Activated CD4-positive, alpha-beta T cell treated with anti-CD3 and anti-CD28 coated beads, Interleukin-10, Interleukin-2, amounts not matched to agents 100 ng/mL and 50 ng/mL, durations not matched to agents 16 hours and 8 hours (primary cell): Measurements from ENCODE around the gene DDAH1.
"Not testable (repeated sequence)": the region's sequence is repeated elsewhere in the genome, so short reads cannot be mapped to it uniquely, and the experiment has no call there.

Experiments
- DNase-seq: peaks from one replicate; pipeline ENCODE4 v3.0.0-alpha.2; 2020

DDAH1 gene

DNA sequence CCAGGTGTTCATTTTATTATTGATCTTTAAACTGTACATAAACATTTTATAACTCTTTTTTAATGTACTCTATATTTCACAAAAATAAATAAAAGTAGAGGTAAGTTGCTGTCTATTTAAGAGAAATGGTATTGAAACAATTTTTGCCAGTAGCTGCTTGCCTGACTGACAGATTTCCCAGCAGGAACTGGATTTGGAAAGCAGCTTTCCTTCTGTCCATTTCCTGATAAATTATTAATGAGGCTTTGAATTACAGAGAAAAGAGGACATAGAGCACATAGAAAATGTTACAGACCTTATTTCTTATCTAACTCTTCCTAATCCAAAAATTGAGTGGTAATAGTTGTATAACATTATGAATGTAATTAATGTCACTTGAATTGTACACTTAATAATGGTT is 108.8 kb downstream of the DDAH1 start:
- DNase-seq, result no peak

DNA sequence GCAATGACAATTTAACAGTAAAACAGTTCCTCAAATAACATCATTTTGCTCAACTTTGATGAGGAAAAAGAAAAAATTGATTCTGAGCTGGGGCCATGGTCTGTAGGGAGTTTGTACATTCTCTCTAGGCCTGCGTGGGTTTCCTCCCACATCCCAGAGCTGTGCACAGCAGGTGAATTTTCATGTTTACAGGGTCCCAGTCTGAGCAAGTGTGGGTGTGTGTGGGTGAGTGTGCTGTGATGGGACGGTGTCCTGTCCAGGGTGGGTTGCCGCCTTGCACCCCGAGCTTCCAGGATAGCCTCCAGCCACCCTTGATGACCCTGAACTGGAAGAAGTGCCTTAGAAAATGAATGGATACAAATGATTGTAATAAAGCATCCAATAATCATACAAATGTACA is 112.9 kb downstream of the DDAH1 start:
- no peak for DNase-seq

DNA sequence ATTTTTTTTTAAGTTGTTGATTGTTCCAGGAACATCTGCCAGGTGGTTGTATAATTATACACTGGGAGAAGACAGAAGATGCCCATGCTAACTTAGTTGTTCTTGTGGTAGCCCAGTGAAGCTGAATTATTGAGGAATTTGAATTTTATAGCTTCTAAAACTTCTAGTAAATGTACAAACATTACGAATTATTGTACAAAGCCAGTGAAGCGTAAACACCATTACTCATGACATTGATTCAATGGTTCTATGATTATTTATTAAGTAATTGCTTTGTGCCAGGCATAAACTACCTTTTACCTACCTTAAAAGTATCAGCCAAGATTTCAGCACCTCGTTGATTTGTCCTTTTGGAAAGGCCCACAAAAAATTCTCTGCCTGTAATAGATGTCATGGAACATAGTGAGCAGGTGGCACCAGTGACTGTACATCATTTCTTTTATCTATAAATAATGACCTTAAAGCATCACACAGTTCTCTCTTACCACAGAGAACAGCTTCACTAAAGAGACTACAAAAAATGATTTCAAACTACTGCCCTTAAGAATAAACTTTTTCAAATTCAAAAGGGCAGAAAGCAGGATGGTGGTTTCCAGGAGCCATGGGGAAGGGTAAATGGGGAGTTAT is 113.6 kb downstream of the DDAH1 start:
- DNase-seq, result no peak

DNA sequence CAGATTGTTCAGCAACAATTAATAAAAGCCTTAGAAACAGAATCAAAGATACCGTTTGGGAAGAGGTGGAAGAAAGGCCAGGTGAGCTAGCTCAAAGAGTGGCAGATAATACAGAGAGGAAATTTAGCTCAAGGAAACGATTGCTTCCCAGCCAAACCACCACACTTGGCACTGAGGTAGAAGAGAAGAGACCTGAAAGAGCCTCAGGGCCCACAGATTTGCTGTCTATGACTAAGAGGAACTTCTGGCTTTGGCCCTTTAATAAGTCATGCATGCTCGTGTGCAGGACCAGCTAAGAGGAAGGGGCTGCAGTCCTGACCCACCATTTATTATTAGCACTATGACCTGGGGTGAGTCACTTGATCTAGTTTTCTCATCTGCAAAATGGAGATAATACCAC is 115.7 kb downstream of the DDAH1 start:
- no peak for DNase-seq

DNA sequence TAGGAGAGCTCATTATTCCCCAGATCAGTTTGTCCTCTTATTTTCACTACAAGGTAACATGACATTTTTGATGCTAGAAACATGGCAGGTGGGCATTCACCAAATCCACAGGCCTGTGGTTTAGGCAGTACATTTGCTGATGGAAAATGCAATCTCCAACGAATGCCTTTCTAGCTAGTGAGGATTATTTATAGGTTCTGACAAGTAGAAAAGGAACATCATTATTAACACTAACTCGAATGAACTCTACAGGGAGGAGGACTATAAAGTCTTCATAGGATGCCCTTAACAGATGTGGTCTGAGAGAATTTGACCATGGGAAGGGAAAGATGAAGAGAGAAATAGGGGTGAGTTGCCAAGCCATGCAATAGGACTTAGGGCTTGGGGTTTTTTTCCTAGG is 117.1 kb downstream of the DDAH1 start:
- DNase-seq, result no peak

DNA sequence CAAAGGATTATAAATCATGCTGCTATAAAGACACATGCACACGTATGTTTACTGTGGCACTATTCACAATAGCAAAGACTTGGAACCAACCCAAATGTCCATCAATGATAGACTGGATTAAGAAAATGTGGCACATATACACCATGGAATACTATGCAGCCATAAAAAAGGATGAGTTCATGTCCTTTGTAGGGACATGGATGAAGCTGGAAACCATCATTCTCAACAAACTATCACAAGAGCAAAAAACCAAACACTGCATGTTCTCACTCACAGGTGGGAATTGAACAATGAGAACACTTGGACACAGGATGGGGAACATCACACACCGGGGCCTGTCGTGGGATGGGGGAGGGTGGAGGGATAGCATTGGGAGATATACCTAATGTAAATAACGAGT is 117.7 kb downstream of the DDAH1 start:
- DNase-seq, result not testable (repeated sequence)

DNA sequence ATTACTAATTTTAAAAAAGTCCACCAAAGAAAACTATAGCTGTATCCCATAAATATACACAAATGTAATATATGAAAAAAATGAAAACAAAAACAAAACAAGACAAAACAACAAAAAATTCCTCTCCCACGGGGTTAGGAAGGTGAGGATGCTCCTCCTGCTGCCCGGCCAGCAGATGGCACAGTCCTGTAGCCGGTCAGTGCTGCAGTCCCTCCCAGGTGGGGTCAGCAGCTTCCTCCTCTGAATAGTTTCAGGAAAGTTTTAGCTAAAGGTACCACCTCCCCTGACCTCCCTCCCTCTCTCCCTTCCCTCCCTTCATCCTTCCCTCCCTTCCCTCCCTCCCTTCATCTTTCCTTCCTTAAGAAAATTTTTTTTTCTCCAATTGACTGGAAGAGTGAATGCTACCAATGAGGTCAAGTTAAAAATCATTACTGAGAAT is 120.7 kb downstream of the DDAH1 start:
- DNase-seq, result no peak

DNA sequence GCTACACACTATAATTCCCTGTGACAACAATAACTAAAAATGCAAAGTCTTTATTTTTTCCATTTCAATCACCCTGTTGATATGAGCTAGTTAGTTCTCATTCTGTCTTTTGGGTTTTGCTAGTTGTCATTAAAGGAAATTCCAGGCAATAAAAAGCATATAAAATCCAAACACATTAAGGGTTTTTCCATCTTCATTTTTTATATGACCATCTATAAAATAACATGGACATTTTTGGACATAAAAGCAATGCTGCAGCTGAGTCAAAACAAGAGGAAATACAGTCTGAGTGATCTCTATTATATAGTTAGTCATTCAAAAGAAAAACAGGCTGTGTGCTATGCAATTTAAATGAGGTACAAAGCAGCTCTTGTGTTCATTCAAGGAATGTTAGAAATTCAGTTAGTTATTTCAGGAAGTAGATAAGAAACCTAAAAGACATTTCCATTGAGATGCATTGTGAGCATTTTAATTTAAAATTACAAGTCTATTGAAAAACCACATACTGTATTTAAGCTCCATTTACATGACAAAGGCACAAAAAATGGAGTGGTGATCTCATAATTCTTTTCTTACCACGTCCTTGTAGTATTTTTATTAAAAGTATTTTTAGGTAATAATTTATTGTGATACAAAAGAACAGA is 121.2 kb downstream of the DDAH1 start:
- DNase-seq, result no peak

DNA sequence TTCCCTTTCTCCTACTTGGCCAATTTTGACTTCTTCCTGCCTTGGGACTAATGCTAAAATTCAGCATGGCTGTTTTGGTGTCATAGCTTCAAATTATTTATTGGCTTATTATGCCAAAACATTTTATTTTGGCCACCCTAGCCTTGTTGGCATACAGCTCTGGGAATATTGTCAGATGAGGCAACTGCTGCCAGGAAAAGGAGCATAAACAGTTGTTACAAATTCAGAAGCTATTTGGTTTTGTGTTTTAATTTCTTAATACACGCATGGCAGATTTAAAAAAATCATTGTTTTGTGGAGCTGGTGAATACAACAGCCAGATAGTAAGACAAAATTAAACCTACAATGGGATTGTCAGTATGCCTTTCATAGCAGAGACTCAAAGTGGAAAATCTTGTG is 121.7 kb downstream of the DDAH1 start:
- DNase-seq, result no peak

DNA sequence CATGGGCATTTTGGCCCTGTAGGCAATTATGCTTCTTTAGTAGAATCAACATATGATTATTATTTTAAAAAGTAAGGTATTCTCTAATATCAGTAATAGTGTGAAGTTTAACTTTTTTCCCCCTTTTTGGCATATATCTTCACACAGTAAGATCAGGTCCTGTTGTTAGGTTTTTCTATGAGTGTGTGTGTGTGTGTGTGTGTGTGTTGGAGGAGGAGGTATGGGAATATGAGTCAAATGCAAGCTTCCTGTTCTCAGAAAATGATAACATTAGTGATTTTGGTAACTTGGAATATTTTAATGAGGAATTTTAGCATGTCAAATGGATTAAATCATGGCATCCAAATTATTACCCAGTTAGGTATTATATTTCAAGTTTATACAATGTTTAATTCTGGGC is 122.8 kb downstream of the DDAH1 start:
- no peak for DNase-seq

DNA sequence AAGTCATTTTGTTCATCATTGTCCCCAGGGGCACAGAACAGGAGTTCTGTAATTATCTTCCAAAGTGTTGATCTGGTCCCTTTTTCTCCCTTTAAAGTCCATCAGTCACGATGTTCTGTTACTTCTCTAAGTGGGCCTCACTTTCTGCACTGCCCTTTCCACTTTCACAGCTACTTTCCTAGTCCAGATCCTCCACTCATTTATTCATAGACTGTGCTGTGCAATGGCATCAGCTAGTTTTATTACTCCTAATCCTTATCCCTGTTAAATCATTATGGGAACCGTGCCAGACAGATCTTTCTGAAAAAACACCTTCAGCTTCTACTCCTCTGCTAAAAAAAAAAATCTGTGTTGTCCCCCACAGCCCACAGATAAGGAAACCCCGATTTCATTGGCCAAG is 124.5 kb downstream of the DDAH1 start:
- DNase-seq, result no peak

DNA sequence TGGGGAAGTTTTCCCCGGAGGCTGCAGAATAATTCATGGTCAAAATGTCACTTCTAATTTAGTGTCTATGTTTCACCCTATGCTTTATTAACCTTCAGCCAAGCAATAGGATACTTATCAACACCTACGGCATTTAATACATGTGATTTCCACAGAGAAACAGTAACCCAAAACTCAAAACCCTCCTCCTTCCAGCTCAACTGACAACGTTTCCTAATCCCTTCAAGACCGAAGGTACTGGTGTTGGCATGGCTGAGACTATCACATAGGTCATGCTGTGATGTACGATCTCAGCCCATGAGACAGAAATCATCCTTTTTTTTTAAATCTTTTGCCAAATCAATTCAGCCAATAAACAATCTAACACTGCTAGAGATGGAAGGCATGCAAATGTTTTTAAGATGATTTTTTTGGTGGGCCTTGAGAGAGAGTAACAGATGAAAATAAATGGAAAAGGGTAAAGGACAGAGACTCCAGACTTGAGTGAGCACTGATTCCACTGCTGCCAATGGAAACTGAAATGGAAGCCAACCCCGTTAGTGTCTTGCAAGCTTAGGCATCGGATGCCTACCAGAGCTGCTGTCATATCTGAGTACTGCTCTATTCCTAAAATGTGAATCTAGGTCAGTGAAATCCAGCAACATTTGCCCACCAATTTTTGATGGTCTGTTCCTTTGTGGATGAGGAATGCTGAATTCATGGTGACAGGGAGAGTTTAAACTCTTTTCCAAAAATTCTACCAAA is 125.1 kb downstream of the DDAH1 start:
- DNase-seq, result no peak

DNA sequence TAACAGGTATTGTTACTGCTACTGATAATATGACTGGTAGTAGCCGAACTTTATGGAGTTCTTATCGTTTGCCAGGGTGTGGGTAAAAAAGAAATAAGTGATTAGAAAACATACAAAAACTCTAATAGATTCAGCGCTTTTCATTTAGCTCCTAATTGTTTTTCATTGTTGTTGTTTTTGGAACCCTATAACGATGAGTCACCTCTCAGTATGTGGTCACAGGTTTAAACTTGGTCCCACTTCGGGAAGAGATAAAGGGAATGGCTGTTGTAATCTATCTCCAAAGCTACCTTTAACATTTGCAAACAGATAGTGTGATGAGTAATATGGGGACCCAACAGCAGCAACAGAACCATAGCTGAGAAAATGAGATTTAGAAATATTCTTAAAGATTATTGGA is 125.9 kb downstream of the DDAH1 start:
- DNase-seq, result no peak

DNA sequence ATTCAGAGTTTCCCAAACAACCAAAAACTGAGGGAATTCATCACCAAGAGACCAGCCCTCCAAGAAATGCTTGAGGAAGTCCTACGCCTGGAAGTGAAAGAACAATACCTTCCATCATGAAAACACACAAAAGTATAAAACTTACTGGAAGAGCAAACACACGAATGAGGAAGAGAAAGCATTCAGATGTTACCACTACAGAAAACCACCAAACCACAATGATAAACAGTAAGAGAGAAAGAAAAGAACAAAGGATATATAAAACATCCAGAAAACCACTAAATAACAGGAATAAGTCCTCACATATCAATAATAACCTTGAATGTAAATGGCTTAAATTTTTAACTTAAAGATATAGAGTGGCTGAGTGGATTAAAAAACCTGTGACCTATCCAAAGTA is 130.0 kb downstream of the DDAH1 start:
- DNase-seq, result no peak

DNA sequence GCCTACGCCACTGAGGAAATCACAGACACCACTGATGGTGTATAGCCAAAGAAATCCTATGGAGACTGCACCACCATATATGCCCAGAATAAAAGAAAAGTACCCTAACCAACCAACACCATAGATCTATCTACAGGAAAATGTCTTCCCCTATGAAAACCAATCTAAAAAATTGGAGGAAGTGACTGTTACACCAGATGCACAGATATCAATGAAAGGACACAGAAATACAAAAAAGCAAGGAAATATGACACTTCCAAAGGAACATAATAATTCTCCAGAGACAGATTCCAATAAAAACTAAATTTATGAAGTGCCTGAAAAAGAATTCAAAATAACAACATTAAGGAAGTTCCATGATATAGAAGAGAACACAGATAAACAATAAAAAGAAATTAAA is 131.8 kb downstream of the DDAH1 start:
- no peak for DNase-seq

DNA sequence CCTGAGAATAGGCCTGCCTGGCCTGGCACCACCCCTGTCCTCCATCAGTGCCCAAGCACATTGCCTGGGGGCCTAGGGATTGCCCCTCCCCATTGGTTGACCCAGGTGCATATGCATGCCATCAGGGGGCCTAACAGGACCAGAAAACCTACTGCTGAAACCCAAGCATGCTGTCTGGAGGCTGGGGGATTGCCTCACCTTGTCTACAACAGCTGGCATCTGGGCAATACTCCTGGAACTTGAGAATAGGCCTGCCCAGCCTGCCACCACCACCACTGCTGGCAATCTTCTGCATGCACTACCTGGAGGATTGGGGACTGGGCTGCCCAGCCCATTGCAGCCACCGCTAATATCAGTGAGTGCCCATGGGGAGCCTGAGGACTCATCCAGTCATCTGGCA is 132.4 kb downstream of the DDAH1 start:
- no peak for DNase-seq

DNA sequence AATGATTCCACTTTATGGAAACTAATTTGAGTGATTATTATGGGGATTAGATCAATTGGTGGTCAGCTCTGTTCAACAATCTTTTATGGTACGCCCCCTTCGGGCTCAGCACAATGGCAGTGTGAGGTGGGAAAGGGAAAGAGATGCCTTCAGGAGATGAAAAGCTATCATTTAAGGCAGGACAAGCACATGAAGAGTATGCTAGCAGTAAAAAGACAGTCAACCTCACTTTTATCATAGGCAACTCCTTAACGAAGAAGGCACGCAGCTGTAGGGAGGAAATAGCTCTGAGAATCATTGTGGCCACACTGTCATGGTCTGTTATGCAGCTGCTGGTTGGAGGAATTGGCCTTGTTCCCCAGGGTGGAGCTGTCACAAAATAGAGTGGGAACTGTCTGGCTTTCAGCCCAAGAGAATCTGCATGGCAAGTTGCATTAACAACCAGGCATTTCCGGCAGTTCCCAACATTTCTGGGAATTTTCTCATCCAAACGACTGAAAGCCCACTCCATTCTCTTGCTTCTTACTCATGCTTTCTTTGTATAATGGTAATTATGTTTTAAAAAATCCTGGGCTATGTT is 134.2 kb downstream of the DDAH1 start:
- DNase-seq, result no peak

DNA sequence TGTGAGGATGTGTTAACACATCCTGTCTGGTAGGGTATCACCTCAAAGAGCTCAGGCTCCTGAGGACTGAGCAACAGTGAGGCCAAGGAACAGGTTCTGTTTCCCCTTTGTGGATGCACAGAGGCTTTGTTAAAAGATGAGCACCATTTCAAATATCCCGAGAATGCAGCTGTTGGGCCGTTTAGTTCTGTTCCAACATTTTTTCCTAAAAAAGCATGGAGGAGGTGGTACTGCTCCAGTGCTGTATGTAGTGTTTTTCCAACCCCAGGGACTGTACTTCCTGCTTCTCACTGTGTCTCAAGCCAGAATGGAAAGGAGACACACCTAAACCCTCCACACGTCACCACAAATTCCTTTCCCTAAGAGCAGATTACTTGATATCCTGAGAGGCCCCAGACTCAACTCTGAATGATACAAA is 134.7 kb downstream of the DDAH1 start:
- DNase-seq, result no peak

DNA sequence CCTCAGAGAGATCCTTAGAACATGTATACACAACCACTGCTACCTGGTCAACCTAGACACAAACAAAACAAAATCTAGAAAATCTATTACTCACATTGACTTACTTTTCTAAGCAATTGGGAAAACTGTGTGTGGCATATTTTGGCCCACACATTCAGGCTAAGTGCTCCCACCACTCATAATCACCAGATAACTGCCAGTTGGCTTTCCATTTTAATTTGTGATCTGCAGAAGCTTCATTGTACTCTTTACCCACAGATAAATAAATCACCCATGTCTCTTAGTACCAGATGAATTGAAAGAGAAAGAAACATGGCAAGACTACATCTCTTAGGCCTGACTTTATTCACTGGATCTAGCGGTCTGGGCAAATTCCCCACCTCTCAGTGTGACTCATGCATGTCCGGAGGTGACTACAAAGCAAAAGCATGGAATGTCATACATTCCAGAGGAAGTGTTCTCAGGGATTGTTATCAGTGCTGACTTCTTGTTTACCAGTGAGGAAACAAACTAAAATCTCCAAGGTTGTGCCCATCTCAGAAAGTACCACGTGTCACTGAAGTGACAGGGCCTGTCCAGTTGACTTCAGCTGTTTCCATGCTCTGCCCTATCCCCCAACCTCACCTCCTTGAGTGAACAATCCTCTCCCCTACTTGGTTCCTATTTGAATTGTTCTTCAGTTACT is 136.1 kb downstream of the DDAH1 start:
- no peak for DNase-seq

DNA sequence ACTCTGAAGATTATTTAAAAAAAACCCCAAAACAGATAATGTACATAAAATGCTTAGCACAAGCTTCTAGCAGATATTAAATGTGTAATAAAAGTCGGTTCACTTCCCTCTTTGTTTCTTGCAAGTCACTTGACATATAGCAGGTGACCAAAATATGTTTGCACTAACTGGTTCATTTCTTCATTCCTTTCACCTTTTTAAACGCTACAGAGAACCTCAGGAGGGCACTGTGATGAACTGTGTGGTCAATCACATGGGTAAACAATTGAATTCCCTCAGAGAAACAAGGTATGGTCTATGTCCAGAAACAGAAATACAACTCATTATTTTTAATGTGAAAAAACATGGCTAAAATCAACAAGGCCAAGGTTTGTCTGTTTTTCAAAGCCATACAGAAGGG is 137.2 kb downstream of the DDAH1 start:
- DNase-seq, result no peak

DNA sequence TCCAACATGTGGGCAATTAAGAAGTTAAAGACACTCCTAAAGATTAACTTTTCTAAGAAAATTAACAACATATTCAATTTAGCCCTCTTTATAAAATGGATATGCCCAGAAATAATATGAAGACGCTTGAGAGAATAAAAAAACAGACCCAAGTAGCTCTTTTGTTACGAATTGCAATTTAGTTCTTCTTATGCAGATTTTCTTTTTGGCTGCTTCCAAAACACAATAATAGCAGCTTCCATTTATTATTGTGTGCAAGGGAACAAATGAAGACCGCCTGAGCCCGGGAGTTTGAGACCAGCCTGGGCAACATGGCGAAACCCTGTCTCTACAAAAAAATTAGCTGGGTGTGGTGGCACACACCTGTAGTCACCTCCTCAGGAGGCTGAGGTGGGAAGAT is 138.1 kb downstream of the DDAH1 start:
- DNase-seq, result no peak

DNA sequence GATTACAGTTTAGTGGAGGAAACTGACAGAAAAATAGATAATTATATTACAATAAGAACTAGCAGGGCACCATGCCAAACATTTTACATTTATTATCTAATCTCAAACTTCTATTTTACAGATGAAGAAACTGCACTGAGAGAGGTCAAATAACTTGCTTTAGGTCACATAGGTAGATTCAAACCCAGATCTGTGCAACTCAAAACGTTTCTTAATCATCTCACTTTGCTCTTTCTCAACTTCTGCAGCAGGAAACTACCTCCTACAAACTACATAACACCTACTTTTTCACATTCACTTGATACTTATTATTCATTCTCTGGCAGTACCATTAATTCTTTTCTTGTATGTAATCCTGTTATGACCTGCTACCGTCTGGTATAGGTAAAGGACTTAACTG is 138.6 kb downstream of the DDAH1 start:
- DNase-seq, result no peak

DNA sequence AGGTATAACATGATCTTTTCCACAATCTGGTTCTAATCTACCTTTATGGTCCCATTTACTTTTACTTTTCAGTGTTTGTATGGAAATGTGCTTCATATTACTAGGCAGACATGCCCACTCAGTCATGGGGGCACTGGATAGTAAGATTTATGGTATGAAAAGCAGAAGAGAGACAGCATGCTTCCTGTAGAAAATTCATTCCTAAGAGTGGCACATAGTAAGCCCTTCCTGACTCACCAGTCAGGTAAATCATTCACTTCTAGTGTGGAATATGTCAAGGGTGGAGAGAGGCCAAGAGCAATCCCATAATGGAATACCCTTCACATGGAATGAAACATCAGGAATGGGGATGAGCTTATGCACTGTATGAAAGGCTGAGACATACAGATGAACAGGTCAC is 139.0 kb downstream of the DDAH1 start:
- DNase-seq, result no peak

DNA sequence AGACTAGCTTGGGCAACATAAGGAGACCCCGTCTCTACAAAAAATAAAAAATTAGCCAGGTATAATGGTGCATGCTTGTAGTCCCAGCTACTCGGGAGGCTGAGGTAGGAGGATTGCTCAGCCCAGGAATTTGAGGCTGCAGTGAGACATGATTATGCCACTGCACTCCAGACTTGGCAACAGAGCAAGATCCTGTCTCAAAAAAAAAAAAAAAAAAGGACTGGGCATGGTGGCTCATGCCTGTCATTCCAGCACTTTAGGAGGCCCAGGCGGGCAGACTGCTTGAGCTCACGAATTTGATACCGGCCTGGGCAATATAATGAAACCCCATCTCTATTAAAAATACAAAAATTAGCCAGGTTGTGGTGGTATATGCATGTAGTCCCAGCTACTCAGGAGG is 141.2 kb downstream of the DDAH1 start:
- no peak for DNase-seq
